ENCODE data around the gene KIF26B.

KIF26B gene

GRCh38 chr1:245166471-245166885 is 11.7 kb downstream of the KIF26B start:
- H3K36me3 ChIP-seq (ENCODE audit: control insufficient read depth in 5 of 5, insufficient read depth in 5 of 5, low read length in 5 of 5): no peaks in the 10 kb centered on the region
- H3K4me3 ChIP-seq (ENCODE audit: low read depth in 1 of 5, low read length in 5 of 5): peak overlapping the region in 4 of 5 donors; percentile 26 to 46 (median 37)
- H3K27ac ChIP-seq (ENCODE audit: low read depth, low read length): no peak overlapping the region
- peaks cover 0 to 16% (median 9%) of the 10 kb centered on the region in 5 donors for H3K4me1 ChIP-seq (ENCODE audit: control insufficient read depth in 5 of 5, insufficient read depth in 5 of 5, low read length in 5 of 5)
- H3K9me3 ChIP-seq (ENCODE audit: control insufficient read depth in 5 of 5, low read length in 5 of 5): no peaks in the 10 kb centered on the region
- peaks cover 3 to 12% (median 6%) of the 10 kb centered on the region in 5 donors for H3K27me3 ChIP-seq (ENCODE audit: control insufficient read depth in 5 of 5, insufficient read depth in 4 of 5, low read length in 5 of 5)
- peak overlapping the region in 1 of 5 donors; percentile 40 for H3K9ac ChIP-seq (ENCODE audit: low read length in 5 of 5)

- H3K9ac ChIP-seq (ENCODE audit: low read length in 5 of 5): no peak overlapping the region
- H3K36me3 ChIP-seq (ENCODE audit: control insufficient read depth in 5 of 5, insufficient read depth in 5 of 5, low read length in 5 of 5): no peaks in the 10 kb centered on the region
- H3K27ac ChIP-seq (ENCODE audit: low read depth, low read length): no peak overlapping the region
- peaks cover 0 to 5% (median 0%) of the 10 kb centered on the region in 5 donors for H3K9me3 ChIP-seq (ENCODE audit: control insufficient read depth in 5 of 5, low read length in 5 of 5)
- H3K4me3 ChIP-seq (ENCODE audit: low read depth in 1 of 5, low read length in 5 of 5): no peak overlapping the region
- peaks cover 0 to 16% (median 9%) of the 10 kb centered on the region in 5 donors for H3K4me1 ChIP-seq (ENCODE audit: control insufficient read depth in 5 of 5, insufficient read depth in 5 of 5, low read length in 5 of 5)
- peaks cover 3 to 12% (median 6%) of the 10 kb centered on the region in 5 donors for H3K27me3 ChIP-seq (ENCODE audit: control insufficient read depth in 5 of 5, insufficient read depth in 4 of 5, low read length in 5 of 5)
Observed at GRCh38 chr1:245168086-245168485, 13.3 kb downstream of the KIF26B start.

GRCh38 chr1:245168906-245169305 is 14.1 kb downstream of the KIF26B start:
- Histone ChIP-seq H3K4me3 (ENCODE audit: low read depth in 1 of 5, low read length in 5 of 5) (no peak overlapping the region), H3K9ac (ENCODE audit: low read length in 5 of 5) (no peak overlapping the region), H3K4me1 (ENCODE audit: control insufficient read depth in 5 of 5, insufficient read depth in 5 of 5, low read length in 5 of 5) (peaks cover 0 to 16% (median 9%) of the 10 kb centered on the region in 5 donors), H3K27ac (ENCODE audit: low read depth, low read length) (no peak overlapping the region), H3K36me3 (ENCODE audit: control insufficient read depth in 5 of 5, insufficient read depth in 5 of 5, low read length in 5 of 5) (no peaks in the 10 kb centered on the region), H3K9me3 (ENCODE audit: control insufficient read depth in 5 of 5, low read length in 5 of 5) (peaks cover 0 to 6% (median 0%) of the 10 kb centered on the region in 5 donors), H3K27me3 (ENCODE audit: control insufficient read depth in 5 of 5, insufficient read depth in 4 of 5, low read length in 5 of 5) (peaks cover 3 to 12% (median 9%) of the 10 kb centered on the region in 5 donors)

GRCh38 chr1:245169376-245169775 is 14.6 kb downstream of the KIF26B start:
- peaks cover 0 to 6% (median 0%) of the 10 kb centered on the region in 5 donors for H3K9me3 ChIP-seq (ENCODE audit: control insufficient read depth in 5 of 5, low read length in 5 of 5)
- no peak overlapping the region for H3K27ac ChIP-seq (ENCODE audit: low read depth, low read length)
- no peaks in the 10 kb centered on the region for H3K36me3 ChIP-seq (ENCODE audit: control insufficient read depth in 5 of 5, insufficient read depth in 5 of 5, low read length in 5 of 5)
- peaks cover 0 to 16% (median 9%) of the 10 kb centered on the region in 5 donors for H3K4me1 ChIP-seq (ENCODE audit: control insufficient read depth in 5 of 5, insufficient read depth in 5 of 5, low read length in 5 of 5)
- H3K4me3 ChIP-seq (ENCODE audit: low read depth in 1 of 5, low read length in 5 of 5): no peak overlapping the region
- H3K27me3 ChIP-seq (ENCODE audit: control insufficient read depth in 5 of 5, insufficient read depth in 4 of 5, low read length in 5 of 5): peaks cover 3 to 12% (median 9%) of the 10 kb centered on the region in 5 donors
- H3K9ac ChIP-seq (ENCODE audit: low read length in 5 of 5): no peak overlapping the region

- Histone ChIP-seq H3K36me3 (ENCODE audit: control insufficient read depth in 5 of 5, insufficient read depth in 5 of 5, low read length in 5 of 5) (no peaks in the 10 kb centered on the region), H3K4me3 (ENCODE audit: low read depth in 1 of 5, low read length in 5 of 5) (no peak overlapping the region), H3K9me3 (ENCODE audit: control insufficient read depth in 5 of 5, low read length in 5 of 5) (peaks cover 0 to 6% (median 0%) of the 10 kb centered on the region in 5 donors), H3K27me3 (ENCODE audit: control insufficient read depth in 5 of 5, insufficient read depth in 4 of 5, low read length in 5 of 5) (peaks cover 0 to 9% (median 7%) of the 10 kb centered on the region in 5 donors), H3K9ac (ENCODE audit: low read length in 5 of 5) (no peak overlapping the region), H3K4me1 (ENCODE audit: control insufficient read depth in 5 of 5, insufficient read depth in 5 of 5, low read length in 5 of 5) (peaks cover 0 to 8% (median 0%) of the 10 kb centered on the region in 5 donors), H3K27ac (ENCODE audit: low read depth, low read length) (no peak overlapping the region)
Observed at GRCh38 chr1:245172026-245172425, 17.2 kb downstream of the KIF26B start.

GRCh38 chr1:245172829-245173228 is 18.0 kb downstream of the KIF26B start:
- Histone ChIP-seq H3K36me3 (ENCODE audit: control insufficient read depth in 5 of 5, insufficient read depth in 5 of 5, low read length in 5 of 5) (no peaks in the 10 kb centered on the region), H3K9me3 (ENCODE audit: control insufficient read depth in 5 of 5, low read length in 5 of 5) (peaks cover 0 to 6% (median 0%) of the 10 kb centered on the region in 5 donors), H3K4me3 (ENCODE audit: low read depth in 1 of 5, low read length in 5 of 5) (no peak overlapping the region), H3K9ac (ENCODE audit: low read length in 5 of 5) (no peak overlapping the region), H3K4me1 (ENCODE audit: control insufficient read depth in 5 of 5, insufficient read depth in 5 of 5, low read length in 5 of 5) (peaks cover 0 to 8% (median 0%) of the 10 kb centered on the region in 5 donors), H3K27ac (ENCODE audit: low read depth, low read length) (no peak overlapping the region), H3K27me3 (ENCODE audit: control insufficient read depth in 5 of 5, insufficient read depth in 4 of 5, low read length in 5 of 5) (peaks cover 0 to 6% (median 4%) of the 10 kb centered on the region in 5 donors)

GRCh38 chr1:245173446-245174211 is 18.8 kb downstream of the KIF26B start:
- peaks cover 0 to 6% (median 0%) of the 10 kb centered on the region in 5 donors for H3K27me3 ChIP-seq (ENCODE audit: control insufficient read depth in 5 of 5, insufficient read depth in 4 of 5, low read length in 5 of 5)
- H3K9ac ChIP-seq (ENCODE audit: low read length in 5 of 5): no peak overlapping the region
- H3K4me1 ChIP-seq (ENCODE audit: control insufficient read depth in 5 of 5, insufficient read depth in 5 of 5, low read length in 5 of 5): peaks cover 0 to 6% (median 0%) of the 10 kb centered on the region in 5 donors
- H3K27ac ChIP-seq (ENCODE audit: low read depth, low read length): no peak overlapping the region
- H3K36me3 ChIP-seq (ENCODE audit: control insufficient read depth in 5 of 5, insufficient read depth in 5 of 5, low read length in 5 of 5): no peaks in the 10 kb centered on the region
- H3K9me3 ChIP-seq (ENCODE audit: control insufficient read depth in 5 of 5, low read length in 5 of 5): peaks cover 0 to 6% (median 0%) of the 10 kb centered on the region in 5 donors
- no peak overlapping the region for H3K4me3 ChIP-seq (ENCODE audit: low read depth in 1 of 5, low read length in 5 of 5)

- H3K27ac ChIP-seq (ENCODE audit: low read depth, low read length): no peak overlapping the region
- H3K36me3 ChIP-seq (ENCODE audit: control insufficient read depth in 5 of 5, insufficient read depth in 5 of 5, low read length in 5 of 5): no peaks in the 10 kb centered on the region
- H3K4me3 ChIP-seq (ENCODE audit: low read depth in 1 of 5, low read length in 5 of 5): no peak overlapping the region
- peaks cover 0 to 6% (median 0%) of the 10 kb centered on the region in 5 donors for H3K9me3 ChIP-seq (ENCODE audit: control insufficient read depth in 5 of 5, low read length in 5 of 5)
- H3K4me1 ChIP-seq (ENCODE audit: control insufficient read depth in 5 of 5, insufficient read depth in 5 of 5, low read length in 5 of 5): no peaks in the 10 kb centered on the region
- peaks cover 0 to 3% (median 0%) of the 10 kb centered on the region in 5 donors for H3K27me3 ChIP-seq (ENCODE audit: control insufficient read depth in 5 of 5, insufficient read depth in 4 of 5, low read length in 5 of 5)
- H3K9ac ChIP-seq (ENCODE audit: low read length in 5 of 5): no peak overlapping the region
Observed at GRCh38 chr1:245177071-245177900, 22.5 kb downstream of the KIF26B start.

GRCh38 chr1:245179706-245180105 is 24.9 kb downstream of the KIF26B start:
- Histone ChIP-seq H3K9ac (ENCODE audit: low read length in 5 of 5) (no peak overlapping the region), H3K27ac (ENCODE audit: low read depth, low read length) (no peak overlapping the region), H3K4me1 (ENCODE audit: control insufficient read depth in 5 of 5, insufficient read depth in 5 of 5, low read length in 5 of 5) (no peaks in the 10 kb centered on the region), H3K9me3 (ENCODE audit: control insufficient read depth in 5 of 5, low read length in 5 of 5) (no peaks in the 10 kb centered on the region), H3K36me3 (ENCODE audit: control insufficient read depth in 5 of 5, insufficient read depth in 5 of 5, low read length in 5 of 5) (no peaks in the 10 kb centered on the region), H3K4me3 (ENCODE audit: low read depth in 1 of 5, low read length in 5 of 5) (no peak overlapping the region), H3K27me3 (ENCODE audit: control insufficient read depth in 5 of 5, insufficient read depth in 4 of 5, low read length in 5 of 5) (no peaks in the 10 kb centered on the region)
